GM19240 (cell line): ENCODE data around the gene PHF21B.
"Not testable (repeated sequence)": the region's sequence is repeated elsewhere in the genome, so short reads cannot be mapped to it uniquely, and the experiment has no call there.

Source experiments
- DNase-seq: peaks from one replicate; pipeline ENCODE4 v3.0.0; 2011; ENCODE audit warnings: low spot score; ENCODE audit not compliant: insufficient read length

Gene PHF21B

GRCh38 chr22:44919691-44920090 is 90.1 kb downstream of the PHF21B start:
- DNase-seq: no peak

DNA sequence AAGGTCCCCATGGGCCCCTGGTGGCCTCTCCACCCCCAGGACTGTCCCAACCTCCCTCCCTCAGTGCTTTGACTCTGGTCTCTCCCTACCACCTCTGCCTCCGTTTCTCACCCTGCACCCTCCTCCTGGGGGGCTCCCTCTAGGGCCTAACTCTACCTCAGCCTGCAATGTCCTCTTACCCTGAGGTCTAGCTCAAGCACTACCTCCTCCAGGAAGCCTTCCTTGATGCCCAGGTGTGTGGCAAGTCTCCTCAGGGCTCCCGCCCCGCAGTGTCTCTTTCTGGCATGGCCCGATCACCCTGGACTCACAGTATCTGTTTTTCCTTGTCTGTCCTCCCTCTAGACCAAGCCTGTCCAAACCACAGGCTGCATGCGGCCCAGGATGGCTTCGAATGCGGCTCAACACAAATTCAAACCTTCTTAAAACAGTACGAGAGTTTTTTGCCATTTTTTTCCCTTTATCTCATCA is 90.8 kb downstream of the PHF21B start:
- DNase-seq: no peak

DNA sequence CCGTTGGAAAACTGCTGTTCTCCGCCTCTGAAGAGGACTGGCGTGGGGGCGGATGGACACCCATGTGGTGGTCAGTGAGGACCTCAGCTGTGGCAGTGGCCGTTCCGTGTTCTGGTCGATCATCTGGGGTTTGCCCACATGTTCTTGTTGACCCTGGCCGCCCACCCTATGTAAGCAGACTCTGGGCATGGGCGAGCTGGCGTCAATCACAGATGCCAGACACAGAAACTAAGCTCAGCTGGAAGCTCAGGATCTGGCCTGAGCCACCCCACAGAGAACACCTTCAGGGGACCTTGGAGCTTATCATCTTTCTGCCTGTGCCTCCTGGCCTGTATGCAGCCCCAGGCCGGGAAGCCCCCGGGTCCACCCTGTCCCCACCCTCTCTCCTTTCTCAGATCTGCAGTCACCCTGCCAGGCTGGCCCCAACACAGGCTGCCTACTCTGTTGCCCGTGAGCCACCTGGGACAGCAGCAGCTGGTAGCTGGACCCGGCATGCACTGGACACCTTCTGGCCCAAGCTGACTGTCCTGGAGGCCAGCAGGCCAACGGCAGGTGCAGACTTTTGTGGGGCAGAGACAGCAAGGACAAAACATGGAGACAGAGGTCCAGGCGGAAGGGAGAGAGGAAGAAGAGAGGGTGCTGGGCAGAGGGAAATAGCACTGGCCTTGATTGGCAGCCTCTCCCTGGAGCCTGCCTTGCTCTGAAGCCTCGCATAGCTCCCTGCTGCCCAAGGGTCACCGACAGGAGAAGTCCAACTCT is 91.5 kb downstream of the PHF21B start:
- DNase-seq: no peak

DNA sequence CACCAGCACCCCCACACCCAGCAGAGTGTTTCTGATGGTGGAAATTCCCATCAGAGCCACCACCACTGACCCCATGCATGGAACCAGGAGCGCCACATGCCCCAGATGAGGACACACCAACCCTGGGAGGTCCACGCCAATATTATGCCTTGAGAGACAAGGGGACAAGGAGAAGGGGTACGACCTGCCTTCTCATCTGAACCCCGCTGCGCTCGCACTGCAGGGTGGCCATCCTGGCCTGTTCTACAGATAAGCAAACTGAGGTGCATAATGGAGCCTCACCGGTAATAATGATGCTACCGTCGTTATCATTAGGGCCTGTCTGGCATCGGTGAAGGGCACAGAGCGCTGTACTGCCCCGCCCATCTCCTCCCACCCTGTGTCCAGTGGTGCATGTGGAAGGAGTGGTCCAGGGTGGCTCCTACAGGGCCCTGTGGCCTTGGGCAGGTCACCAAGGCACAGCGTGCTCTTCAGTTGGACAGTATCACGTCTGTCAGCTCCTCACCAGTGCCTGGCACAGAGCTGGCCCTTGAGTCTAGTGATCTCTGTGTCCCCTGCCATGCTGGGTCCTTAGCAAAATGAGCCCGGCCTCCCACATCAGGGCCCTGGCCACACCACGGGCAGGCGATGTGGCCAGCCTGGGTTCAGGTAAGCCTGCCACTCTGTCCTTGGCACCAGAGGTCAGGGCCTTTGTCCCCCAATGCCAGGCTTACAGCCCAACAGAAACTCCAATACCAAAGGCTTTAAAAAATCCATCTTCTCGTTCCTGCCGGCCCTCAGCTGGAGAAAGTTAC is 92.2 kb downstream of the PHF21B start:
- DNase-seq: no peak

- no peak for DNase-seq
Measured at GRCh38 chr22:44916281-44917231, 93.2 kb downstream of the PHF21B start.

GRCh38 chr22:44915441-44915840 is 94.4 kb downstream of the PHF21B start:
- no peak for DNase-seq

DNA sequence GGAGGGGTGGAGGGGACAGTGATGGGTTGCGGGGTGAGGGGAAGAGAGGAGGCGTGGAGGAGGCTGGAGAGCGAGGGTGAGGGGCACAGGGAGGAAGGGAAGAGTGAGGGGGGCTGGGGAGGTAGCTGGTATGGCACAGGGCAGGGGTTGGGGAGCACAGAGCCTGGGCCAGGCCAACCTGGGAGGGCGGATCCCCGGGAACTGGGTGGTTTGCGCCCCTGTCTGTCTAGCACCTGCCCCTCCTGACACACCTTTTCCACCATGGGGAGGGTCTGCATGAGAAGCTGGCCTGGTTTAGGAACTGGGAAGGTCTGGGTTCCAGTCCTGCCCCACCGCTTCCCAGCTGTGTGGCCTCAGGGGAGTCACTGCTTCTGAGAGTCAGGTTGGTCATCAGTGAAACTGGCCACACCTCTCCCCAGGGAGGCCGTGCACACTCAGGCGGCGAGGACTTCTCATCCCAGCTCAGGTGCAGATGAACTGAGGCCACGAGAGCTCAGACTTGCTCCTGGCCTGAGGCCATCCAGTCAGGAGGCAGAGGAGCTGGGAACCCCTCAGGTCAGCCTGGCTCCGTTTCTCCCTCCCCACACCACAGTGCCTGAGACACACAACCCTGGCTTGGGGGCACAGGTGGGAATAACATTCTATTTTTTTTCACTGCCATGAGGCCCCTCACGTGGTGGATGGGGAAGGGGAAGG is 95.6 kb downstream of the PHF21B start:
- no peak for DNase-seq

- no peak for DNase-seq
Measured at GRCh38 chr22:44913198-44913983, 96.4 kb downstream of the PHF21B start.

- DNase-seq: no peak
Measured at GRCh38 chr22:44909241-44909640, 100.6 kb downstream of the PHF21B start.

DNA sequence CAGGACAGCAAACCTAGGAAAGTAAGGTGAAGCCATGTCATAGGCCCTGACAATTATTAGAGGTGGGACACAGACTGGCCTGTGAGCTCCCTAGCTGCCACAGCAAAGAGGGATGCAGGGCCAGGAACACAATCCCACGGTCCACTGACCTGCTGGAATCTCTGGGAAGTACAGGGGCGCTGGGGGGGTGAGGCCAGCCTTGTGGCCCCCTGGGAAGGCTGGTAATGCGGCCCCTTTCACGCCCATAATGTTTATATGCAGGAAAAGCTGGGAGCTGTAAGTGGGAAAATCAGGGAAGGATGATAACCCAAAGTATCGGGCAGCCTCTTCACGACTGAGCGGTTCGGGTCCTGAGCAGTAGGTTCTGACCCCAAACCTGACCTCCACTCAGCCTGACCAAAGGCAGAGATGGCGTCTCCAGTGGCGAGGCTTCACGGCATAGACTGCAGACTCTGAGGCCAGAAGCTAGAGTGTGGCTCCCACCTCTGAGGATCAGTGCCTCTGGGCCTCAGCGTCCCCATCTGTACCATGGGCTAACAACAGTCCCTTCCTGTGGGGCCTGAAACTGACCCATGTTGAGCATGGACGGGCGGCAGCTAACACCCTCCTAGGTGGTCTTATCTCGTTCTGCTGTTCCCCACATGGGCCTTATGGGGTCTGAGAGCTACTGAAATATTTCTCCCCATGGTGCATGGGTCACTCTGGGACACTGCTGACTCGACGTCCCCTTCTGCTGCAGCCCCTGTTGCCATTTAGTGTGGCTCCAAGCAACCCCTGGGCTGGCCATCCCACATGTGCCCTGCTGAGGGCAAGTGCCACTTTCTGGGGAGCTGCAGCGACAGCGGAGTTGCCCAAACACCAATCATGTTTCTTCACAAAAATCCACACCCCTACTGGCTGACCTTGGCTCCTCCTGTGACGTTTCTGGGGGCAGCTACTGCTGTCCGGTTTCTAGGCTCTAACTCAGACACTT is 101.8 kb downstream of the PHF21B start:
- DNase-seq: no peak

DNA sequence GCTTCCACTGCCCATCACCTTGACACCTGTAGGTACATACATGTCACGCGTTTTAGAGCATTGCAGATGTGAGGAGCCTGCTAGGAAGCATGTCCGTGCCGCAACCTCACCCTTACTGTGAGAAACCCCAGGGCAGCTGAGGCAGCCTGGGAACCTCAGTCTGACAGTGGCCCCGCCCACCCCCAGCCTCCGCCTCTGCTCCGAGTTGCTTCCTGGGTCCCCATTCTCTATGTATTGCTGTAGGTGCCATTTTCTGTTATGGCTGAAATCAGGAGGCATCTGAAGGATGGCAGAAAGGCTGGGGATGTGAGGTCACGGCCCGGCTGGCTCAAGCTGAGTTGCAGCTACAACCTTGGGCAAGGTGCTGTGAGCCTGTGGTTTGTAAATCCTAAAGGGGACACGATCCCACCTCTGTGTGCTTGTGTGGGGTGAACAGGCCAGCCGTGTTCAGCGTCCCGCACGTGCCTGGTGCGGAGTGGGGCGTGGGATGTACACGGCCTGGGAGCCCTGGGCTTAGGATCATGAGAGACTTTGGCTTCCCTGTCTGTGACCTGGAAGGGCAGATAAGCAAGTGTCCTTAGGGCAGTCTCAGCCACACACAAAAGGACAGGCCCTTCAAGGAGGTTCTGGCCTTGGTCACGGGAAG is 102.7 kb downstream of the PHF21B start:
- no peak for DNase-seq

GRCh38 chr22:44906248-44906936 is 103.4 kb downstream of the PHF21B start:
- DNase-seq: no peak

- DNase-seq: not testable (repeated sequence)
Measured at GRCh38 chr22:44904492-44905152, 105.2 kb downstream of the PHF21B start.

- DNase-seq: not testable (repeated sequence)
Measured at GRCh38 chr22:44903164-44903563, 106.6 kb downstream of the PHF21B start.

DNA sequence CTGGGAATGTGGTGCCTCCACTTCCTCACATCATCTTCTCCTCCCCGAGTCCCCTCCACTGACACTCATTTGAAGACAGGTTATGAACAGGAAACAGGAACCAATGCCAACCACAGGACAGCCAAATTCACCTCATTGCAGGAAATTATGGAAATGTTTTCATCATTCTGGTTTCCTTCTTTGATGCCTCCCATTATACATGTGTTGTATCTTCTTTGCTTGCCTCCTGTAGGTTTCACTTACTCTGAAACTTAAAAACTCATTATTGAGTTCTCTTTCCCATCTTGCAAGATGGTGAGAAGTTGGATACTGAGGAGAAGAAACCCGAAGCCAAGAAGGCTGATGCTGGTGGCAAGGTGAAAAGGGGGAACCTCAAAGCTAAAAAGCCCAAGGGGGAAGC is 108.5 kb downstream of the PHF21B start:
- no peak for DNase-seq

DNA sequence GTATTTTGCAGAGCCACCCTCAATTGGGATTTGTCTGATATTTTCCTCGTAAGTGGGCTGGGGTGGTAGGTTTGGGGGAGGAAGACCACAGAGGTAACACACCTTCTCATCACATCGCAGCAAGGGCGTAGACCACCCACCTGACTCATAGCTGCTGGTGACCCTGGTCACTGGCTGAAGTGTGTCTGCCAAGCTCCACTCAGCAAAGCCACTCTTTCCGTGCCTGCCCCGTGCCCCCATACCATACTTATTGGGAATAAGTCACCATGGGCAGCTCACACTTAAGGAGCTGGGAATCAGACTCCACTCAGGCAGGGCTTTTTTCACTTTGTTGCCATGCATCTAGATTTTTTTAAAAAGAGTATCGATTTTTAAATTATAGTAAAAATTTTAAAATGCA is 111.6 kb downstream of the PHF21B start:
- DNase-seq: no peak
